ENCODE results near the gene CHCHD1. TPM values are rescaled to one million over a fixed set of nuclear protein-coding genes. Genes with fewer than 3 reads are reported as not detected.

CHCHD1 gene
- total and polyA plus RNA-seq, 2 donors (not counting 3 experiments of a cell fraction or from before 2014, with no cell fraction given) = 31.7 to 39.2 TPM

DNA sequence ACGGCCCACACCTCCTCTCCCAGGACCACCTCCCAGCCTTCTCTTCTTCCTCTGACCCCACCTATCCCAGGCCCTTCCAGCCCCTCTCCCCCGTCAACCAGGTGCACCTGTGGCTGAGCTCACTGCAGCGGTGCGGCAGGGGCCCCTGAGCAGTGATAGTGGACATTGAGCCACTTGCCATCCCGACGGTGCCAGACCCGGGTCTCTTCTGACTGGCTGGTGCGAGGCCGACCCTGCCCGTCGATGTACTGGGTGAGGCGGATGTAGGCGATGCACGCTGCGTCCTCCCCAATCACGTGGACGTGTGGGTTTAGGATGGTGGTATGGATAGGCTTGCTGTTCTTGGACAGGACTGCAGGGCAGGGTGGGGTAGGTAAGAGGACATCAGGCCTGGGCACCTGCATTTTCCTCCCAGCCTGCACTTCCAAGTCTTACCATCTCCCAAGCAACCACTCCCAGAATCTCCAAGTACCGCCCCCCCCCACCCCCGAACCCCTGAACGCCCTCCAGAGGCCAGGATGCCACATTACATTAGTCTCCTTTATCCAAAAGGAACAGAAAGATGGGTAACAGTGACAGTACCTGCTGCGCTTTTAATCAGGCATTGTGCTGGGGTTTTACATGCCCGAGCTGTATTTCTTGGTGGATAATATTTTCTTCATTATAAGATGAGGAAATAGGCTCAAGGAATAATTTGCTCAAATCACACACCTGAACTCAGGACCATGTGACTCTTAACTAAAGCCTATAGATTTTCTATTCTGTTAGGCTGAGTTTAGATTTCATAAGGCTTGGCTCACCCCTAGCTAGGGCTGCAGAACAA, 33.3 kb downstream of the CHCHD1 start:
- FAIRE-seq (no peak), DNase-seq (ENCODE audit: low read depth, low spot score) (no peak)
- intact Hi-C loops (cut with micrococcal nuclease) (loop anchor here (5.0 kb wide), 1 partner anchor 43 kb away; a partner anchor contains a TSS), dilution Hi-C loops (cut with MboI; ENCODE audit: extremely low pct_ligation_motif_present, low sequenced_read_pairs) (no loop called here)
- POLR2A ChIA-PET = no interaction called here
- Histone ChIP-seq H3K79me2 (ENCODE audit: control insufficient read depth, insufficient read depth, low read length) (no peaks in the 10 kb centered on the region), H3K27me3 (ENCODE audit: control insufficient read depth in 2 of 2, insufficient read depth in 2 of 2, low read length in 2 of 2) (no peaks in the 10 kb centered on the region), H3K4me1 (ENCODE audit: control insufficient read depth, extremely low read depth, insufficient read depth, low read length) (peaks cover 42% of the 10 kb centered on the region), H2AFZ (ENCODE audit: low read depth, low read length) (no peak overlapping the region), H3K4me3 (replicated peaks in 1 of 3; ENCODE audit: insufficient read depth in 1 of 3, low read depth in 1 of 3, low read length in 3 of 3) (no peak overlapping the region), H3K9ac (replicated peaks; ENCODE audit: extremely low read depth, insufficient read depth, low read length) (peak overlapping the region; percentile 25), H4K20me1 (replicated peaks; ENCODE audit: control insufficient read depth, extremely low read depth, insufficient read depth, low read length) (no peaks in the 10 kb centered on the region), H3K4me2 (ENCODE audit: insufficient read depth, low read length) (peak overlapping the region; percentile 61), H3K36me3 (ENCODE audit: control insufficient read depth in 2 of 2, extremely low read depth in 1 of 2, insufficient read depth in 2 of 2, low read length in 2 of 2) (peaks cover 8 to 10% of the 10 kb centered on the region in 2 experiments), H3K27ac (ENCODE audit: insufficient read depth, low read depth, low read length) (peak overlapping the region; percentile 78), H3K9me3 (replicated peaks; ENCODE audit: control insufficient read depth, insufficient read depth, low read length) (no peaks in the 10 kb centered on the region), H3K9me1 (replicated peaks; ENCODE audit: control insufficient read depth, extremely low read depth, insufficient read depth, low read length) (no peaks in the 10 kb centered on the region)
- BruUV-seq (replicated peaks) = no TSS peak
- TF ChIP-seq, protein P1, sequence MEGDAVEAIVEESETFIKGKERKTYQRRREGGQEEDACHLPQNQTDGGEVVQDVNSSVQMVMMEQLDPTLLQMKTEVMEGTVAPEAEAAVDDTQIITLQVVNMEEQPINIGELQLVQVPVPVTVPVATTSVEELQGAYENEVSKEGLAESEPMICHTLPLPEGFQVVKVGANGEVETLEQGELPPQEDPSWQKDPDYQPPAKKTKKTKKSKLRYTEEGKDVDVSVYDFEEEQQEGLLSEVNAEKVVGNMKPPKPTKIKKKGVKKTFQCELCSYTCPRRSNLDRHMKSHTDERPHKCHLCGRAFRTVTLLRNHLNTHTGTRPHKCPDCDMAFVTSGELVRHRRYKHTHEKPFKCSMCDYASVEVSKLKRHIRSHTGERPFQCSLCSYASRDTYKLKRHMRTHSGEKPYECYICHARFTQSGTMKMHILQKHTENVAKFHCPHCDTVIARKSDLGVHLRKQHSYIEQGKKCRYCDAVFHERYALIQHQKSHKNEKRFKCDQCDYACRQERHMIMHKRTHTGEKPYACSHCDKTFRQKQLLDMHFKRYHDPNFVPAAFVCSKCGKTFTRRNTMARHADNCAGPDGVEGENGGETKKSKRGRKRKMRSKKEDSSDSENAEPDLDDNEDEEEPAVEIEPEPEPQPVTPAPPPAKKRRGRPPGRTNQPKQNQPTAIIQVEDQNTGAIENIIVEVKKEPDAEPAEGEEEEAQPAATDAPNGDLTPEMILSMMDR (IDR thresholded peaks at IDR 0.05; ENCODE audit: extremely low read depth in 1 of 2, insufficient read depth in 1 of 2, low read depth in 1 of 2, low read length in 2 of 2) = peak in 1 of 2 donors; percentile 38
- TF ChIP-seq GATA2 (IDR thresholded peaks at IDR 0.05; ENCODE audit: insufficient read depth, insufficient read length, low read depth, low read length) = no peak
- CTCF ChIA-PET = interaction anchor here (0.8 to 1.4 kb wide), 7 partner anchors 13 to 65 kb away, joined by 3 to 5 read pairs (median 3); no protein-coding TSS in a partner anchor

DNA sequence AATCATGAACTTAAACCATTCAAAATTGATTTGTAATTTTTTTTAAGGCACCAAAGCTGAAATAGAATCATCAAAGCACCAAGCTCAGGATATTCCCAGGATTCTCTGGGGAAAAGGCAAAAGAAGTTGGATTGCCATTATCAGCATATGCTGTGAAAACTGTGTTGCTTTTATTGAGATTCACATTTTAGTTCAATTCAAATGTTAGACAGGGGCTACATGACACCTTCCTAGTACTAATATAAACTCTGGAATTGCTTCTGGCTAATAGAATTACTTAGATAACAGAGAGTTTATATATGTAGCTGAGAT, 33.8 kb downstream of the CHCHD1 start:
- DNase-seq (ENCODE audit: low read depth, low spot score) = no peak
- TF ChIP-seq, protein P1 (IDR thresholded peaks at IDR 0.05; ENCODE audit: extremely low read depth in 1 of 2, insufficient read depth in 1 of 2, low read depth in 1 of 2, low read length in 2 of 2) = no peak
- TF ChIP-seq, protein P2, sequence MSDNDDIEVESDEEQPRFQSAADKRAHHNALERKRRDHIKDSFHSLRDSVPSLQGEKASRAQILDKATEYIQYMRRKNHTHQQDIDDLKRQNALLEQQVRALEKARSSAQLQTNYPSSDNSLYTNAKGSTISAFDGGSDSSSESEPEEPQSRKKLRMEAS (IDR thresholded peaks at IDR 0.05; ENCODE audit: insufficient read depth, insufficient read length) = no peak
- no peak for TF ChIP-seq POLR2AphosphoS5 (IDR thresholded peaks at IDR 0.05; ENCODE audit: insufficient read depth, low read depth, low read length)
- TF ChIP-seq JUN (IDR thresholded peaks at IDR 0.05; ENCODE audit: borderline replicate concordance, insufficient read depth, insufficient read length, low read depth) = no peak
- no peak for TF ChIP-seq POLR2A (IDR thresholded peaks at IDR 0.05; ENCODE audit: low read depth, low read length)
- no peak for TF ChIP-seq MYC (IDR thresholded peaks at IDR 0.05; ENCODE audit: low read depth, low read length)
- no peak for TF ChIP-seq GATA2 (IDR thresholded peaks at IDR 0.05; ENCODE audit: insufficient read depth, insufficient read length, low read depth, low read length)
- TF ChIP-seq FOS (IDR thresholded peaks at IDR 0.05; ENCODE audit: borderline replicate concordance, insufficient read depth, low read length) = no peak
- no peak for TF ChIP-seq EZH2 (IDR thresholded peaks at IDR 0.05; ENCODE audit: borderline replicate concordance, low read depth, low read length, severe bottlenecking)
- intact Hi-C loops (cut with micrococcal nuclease) (no loop called here), dilution Hi-C loops (cut with MboI; ENCODE audit: extremely low pct_ligation_motif_present, low sequenced_read_pairs) (no loop called here)
- Histone ChIP-seq H3K9me1 (replicated peaks; ENCODE audit: control insufficient read depth, extremely low read depth, insufficient read depth, low read length) (no peaks in the 10 kb centered on the region), H3K27me3 (ENCODE audit: control insufficient read depth in 2 of 2, insufficient read depth in 2 of 2, low read length in 2 of 2) (no peaks in the 10 kb centered on the region), H3K27ac (ENCODE audit: insufficient read depth, low read depth, low read length) (peak overlapping the region; percentile 78), H3K4me1 (ENCODE audit: control insufficient read depth, extremely low read depth, insufficient read depth, low read length) (peaks cover 39% of the 10 kb centered on the region), H2AFZ (ENCODE audit: low read depth, low read length) (no peak overlapping the region), H3K9me3 (replicated peaks; ENCODE audit: control insufficient read depth, insufficient read depth, low read length) (no peaks in the 10 kb centered on the region), H4K20me1 (replicated peaks; ENCODE audit: control insufficient read depth, extremely low read depth, insufficient read depth, low read length) (no peaks in the 10 kb centered on the region), H3K4me3 (replicated peaks in 1 of 3; ENCODE audit: insufficient read depth in 1 of 3, low read depth in 1 of 3, low read length in 3 of 3) (peak overlapping the region in 1 of 3 experiments; percentile 11), H3K79me2 (ENCODE audit: control insufficient read depth, insufficient read depth, low read length) (no peaks in the 10 kb centered on the region), H3K36me3 (ENCODE audit: control insufficient read depth in 2 of 2, extremely low read depth in 1 of 2, insufficient read depth in 2 of 2, low read length in 2 of 2) (peaks cover 8 to 10% of the 10 kb centered on the region in 2 experiments), H3K4me2 (ENCODE audit: insufficient read depth, low read length) (peak overlapping the region; percentile 61), H3K9ac (replicated peaks; ENCODE audit: extremely low read depth, insufficient read depth, low read length) (peak overlapping the region; percentile 25)
- CTCF ChIA-PET = interaction anchor here (0.8 to 1.4 kb wide), 10 partner anchors 10 to 64 kb away, joined by 3 to 5 read pairs (median 3); no protein-coding TSS in a partner anchor
- BruUV-seq (replicated peaks) = TSS peak; percentile 17
- no peak for FAIRE-seq
- POLR2A ChIA-PET = no interaction called here
